ENCODE results near the gene RUNX3. TPM values are rescaled to one million over a fixed set of nuclear protein-coding genes. Genes with fewer than 3 reads are reported as not detected.

The RUNX3 gene
- total RNA-seq, 1 experiment from 2014 or later, result 22.6 TPM

DNA sequence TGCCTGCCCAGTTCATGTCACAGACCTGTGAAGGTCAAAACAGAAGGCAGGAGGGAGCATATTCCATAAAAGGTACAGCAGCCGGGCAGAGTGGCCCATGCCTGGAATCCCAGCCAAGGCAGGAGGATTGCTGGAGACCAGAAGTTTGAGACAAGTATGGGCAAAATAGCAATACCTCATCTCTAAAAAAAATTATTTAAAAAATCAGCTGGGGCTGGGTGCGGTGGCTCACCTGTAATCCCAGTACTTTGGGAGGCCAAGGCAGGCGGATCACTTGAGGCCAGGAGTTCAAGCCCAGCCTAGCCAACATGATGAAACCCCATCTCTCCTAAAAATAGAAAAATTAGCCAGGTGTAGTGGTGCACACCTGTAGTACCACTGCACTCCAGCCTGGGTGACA is 64.5 kb downstream of the RUNX3 start:
- no peak overlapping the region for H3K27ac ChIP-seq (ENCODE audit: low read depth, low read length)
- no peak overlapping the region for H3K4me3 ChIP-seq (replicated peaks in 1 of 2; ENCODE audit: low read depth in 1 of 2, low read length in 2 of 2)
- no peaks in the 10 kb centered on the region for H3K9me2 ChIP-seq (ENCODE audit: insufficient read depth)
- POLR2A ChIA-PET, result no interaction called here
- no peaks in the 10 kb centered on the region for H3K27me3 ChIP-seq (ENCODE audit: insufficient read depth, low read length)
- H2AFZ ChIP-seq (ENCODE audit: low read depth, low read length, poor library complexity, severe bottlenecking), result no peak overlapping the region
- no peak for TF ChIP-seq CBX3 (IDR thresholded peaks at IDR 0.05; ENCODE audit: low read depth)
- TF ChIP-seq ZFX (IDR thresholded peaks at IDR 0.05), result no peak
- no peak for TF ChIP-seq SRF (IDR thresholded peaks at IDR 0.05; ENCODE audit: low read depth)
- TF ChIP-seq RAD21 (IDR thresholded peaks at IDR 0.05; ENCODE audit: low read depth), result no peak
- TF ChIP-seq ZNF274 (IDR thresholded peaks at IDR 0.05; ENCODE audit: low read depth, low read length), result no peak
- TF ChIP-seq POLR2AphosphoS5 (IDR thresholded peaks at IDR 0.05; ENCODE audit: low read depth, low read length), result no peak
- no peak for TF ChIP-seq SIN3A (IDR thresholded peaks at IDR 0.05; ENCODE audit: low read depth)
- TF ChIP-seq SP1 (IDR thresholded peaks at IDR 0.05; ENCODE audit: low read depth), result no peak
- TF ChIP-seq EZH2phosphoT487 (IDR thresholded peaks at IDR 0.05; ENCODE audit: borderline replicate concordance), result no peak
- H3K9me3 ChIP-seq (ENCODE audit: control insufficient read depth in 1 of 2, insufficient read depth in 1 of 2, low read depth in 1 of 2, low read length in 2 of 2), result no peaks in the 10 kb centered on the region
- CTCF ChIA-PET, result no interaction called here
- H3K79me2 ChIP-seq (ENCODE audit: insufficient read depth, low read length), result no peaks in the 10 kb centered on the region
- peaks cover 7 to 14% of the 10 kb centered on the region in 2 experiments; a peak in 2 of 4 replicates for H3K4me1 ChIP-seq (ENCODE audit: control insufficient read depth in 1 of 2, insufficient read depth in 2 of 2, low read length in 2 of 2)
- H3K9ac ChIP-seq (ENCODE audit: low read length), result no peak overlapping the region
- no TSS peak for BruUV-seq (replicated peaks)
- no peak for DNase-seq (ENCODE audit: low read depth, low spot score)
- intact Hi-C loops (cut with micrococcal nuclease), result no loop called here
- H4K20me1 ChIP-seq (ENCODE audit: insufficient read depth), result no peaks in the 10 kb centered on the region
- H3K36me3 ChIP-seq (ENCODE audit: control insufficient read depth in 1 of 2, insufficient read depth in 2 of 2, low read length in 2 of 2), result no peaks in the 10 kb centered on the region
- RAD21 ChIA-PET (ENCODE audit: low non-redundant PET in 1 of 2, low total read pairs in 2 of 2, uncharacterized antibody in 2 of 2, unreplicated experiment in 2 of 2), result no interaction called here
- H3K4me2 ChIP-seq (ENCODE audit: low read length), result no peak overlapping the region
- ATAC-seq, result no peak

DNA sequence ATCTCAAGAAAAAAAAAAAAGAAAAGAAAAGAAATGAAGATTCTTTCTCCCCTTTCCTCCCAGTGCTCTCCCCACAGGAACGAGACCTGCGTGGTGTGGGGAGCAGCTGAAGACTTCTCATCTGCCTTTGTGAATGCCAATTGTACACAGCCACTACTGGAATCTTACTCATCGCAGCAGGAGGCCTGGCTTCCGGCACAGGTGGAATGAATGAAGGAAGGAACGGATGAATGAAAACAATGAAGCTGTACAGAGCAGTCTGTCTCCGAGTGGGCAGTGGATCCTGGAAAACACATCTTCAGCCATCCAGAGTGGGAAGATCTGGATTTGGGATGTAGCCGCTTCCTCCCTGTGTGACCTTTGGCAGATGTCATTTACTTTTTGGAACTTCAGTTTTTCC is 64.9 kb downstream of the RUNX3 start:
- H3K27ac ChIP-seq (ENCODE audit: low read depth, low read length), result no peak overlapping the region
- POLR2A ChIA-PET, result no interaction called here

More for the DNA sequence above, 64.9 kb downstream of the RUNX3 start:
- Histone ChIP-seq H3K4me2 (ENCODE audit: low read length) (no peak overlapping the region), H3K9me2 (ENCODE audit: insufficient read depth) (no peaks in the 10 kb centered on the region), H3K27me3 (ENCODE audit: insufficient read depth, low read length) (no peaks in the 10 kb centered on the region), H4K20me1 (ENCODE audit: insufficient read depth) (no peaks in the 10 kb centered on the region), H3K9me3 (ENCODE audit: control insufficient read depth in 1 of 2, insufficient read depth in 1 of 2, low read depth in 1 of 2, low read length in 2 of 2) (no peaks in the 10 kb centered on the region), H3K36me3 (ENCODE audit: control insufficient read depth in 1 of 2, insufficient read depth in 2 of 2, low read length in 2 of 2) (no peaks in the 10 kb centered on the region), H3K9ac (ENCODE audit: low read length) (no peak overlapping the region), H3K4me1 (ENCODE audit: control insufficient read depth in 1 of 2, insufficient read depth in 2 of 2, low read length in 2 of 2) (peaks cover 7 to 14% of the 10 kb centered on the region in 2 experiments; a peak in 2 of 4 replicates), H3K4me3 (replicated peaks in 1 of 2; ENCODE audit: low read depth in 1 of 2, low read length in 2 of 2) (no peak overlapping the region), H3K79me2 (ENCODE audit: insufficient read depth, low read length) (no peaks in the 10 kb centered on the region), H2AFZ (ENCODE audit: low read depth, low read length, poor library complexity, severe bottlenecking) (no peak overlapping the region)
- TF ChIP-seq TCF7L2 (IDR thresholded peaks at IDR 0.05; ENCODE audit: borderline replicate concordance, extremely low read depth, insufficient read depth, insufficient read length), result no peak
- ATAC-seq, result no peak
- DNase-seq (ENCODE audit: low read depth, low spot score), result no peak
- intact Hi-C loops (cut with micrococcal nuclease), result no loop called here
- RAD21 ChIA-PET (ENCODE audit: low non-redundant PET in 1 of 2, low total read pairs in 2 of 2, uncharacterized antibody in 2 of 2, unreplicated experiment in 2 of 2), result no interaction called here
- no TSS peak for BruUV-seq (replicated peaks)
- CTCF ChIA-PET, result no interaction called here
